22Rv1 (cell line): ENCODE measurements around the gene SRD5A2.

Experiments
- H3K27ac ChIP-seq: fragments of 450-650 bp; 2 replicates; pipeline ENCODE4 v1.5.1; 2017
- CTCF ChIP-seq: fragments of 450-650 bp; IDR thresholded peaks from 2 replicates; pipeline ENCODE4 v1.5.1; 2017; ENCODE audit warnings: mild to moderate bottlenecking
- ZFX ChIP-seq: fragments of 450-650 bp; IDR thresholded peaks from 2 replicates; pipeline ENCODE4 v1.6.1; 2017; ENCODE audit warnings: antibody characterized with exemption, borderline replicate concordance

Gene SRD5A2

GRCh38 chr2:31523871-31524492 lies 56.8 kb downstream of the SRD5A2 start:
- no peak overlapping the region for H3K27ac ChIP-seq
- TF ChIP-seq ZFX (no peak), CTCF (peak; percentile 85)

- no peak overlapping the region for H3K27ac ChIP-seq
- TF ChIP-seq ZFX = no peak
- TF ChIP-seq CTCF = no peak
Measured at GRCh38 chr2:31522786-31523185, 58.0 kb downstream of the SRD5A2 start.

- H3K27ac ChIP-seq = no peak overlapping the region
- TF ChIP-seq ZFX = no peak
- TF ChIP-seq CTCF = no peak
Measured at GRCh38 chr2:31517442-31518203, 63.1 kb downstream of the SRD5A2 start.

GRCh38 chr2:31515586-31515985 lies 65.2 kb downstream of the SRD5A2 start:
- no peak for TF ChIP-seq ZFX
- no peak for TF ChIP-seq CTCF
- H3K27ac ChIP-seq = no peak overlapping the region

- TF ChIP-seq CTCF (no peak), ZFX (no peak)
- no peak overlapping the region for H3K27ac ChIP-seq
Measured at GRCh38 chr2:31513553-31513952, 67.2 kb downstream of the SRD5A2 start.

GRCh38 chr2:31511376-31511775 lies 69.4 kb downstream of the SRD5A2 start:
- no peak for TF ChIP-seq CTCF
- TF ChIP-seq ZFX = no peak
- H3K27ac ChIP-seq = no peak overlapping the region

- H3K27ac ChIP-seq = no peak overlapping the region
- TF ChIP-seq CTCF (no peak), ZFX (no peak)
Measured at GRCh38 chr2:31505111-31505510, 75.6 kb downstream of the SRD5A2 start.
